ENCODE data around the gene GOLGA7B.
"Not testable (repeated sequence)": the region's sequence is repeated elsewhere in the genome, so short reads cannot be mapped to it uniquely, and the experiment has no call there.

Gene GOLGA7B

DNA sequence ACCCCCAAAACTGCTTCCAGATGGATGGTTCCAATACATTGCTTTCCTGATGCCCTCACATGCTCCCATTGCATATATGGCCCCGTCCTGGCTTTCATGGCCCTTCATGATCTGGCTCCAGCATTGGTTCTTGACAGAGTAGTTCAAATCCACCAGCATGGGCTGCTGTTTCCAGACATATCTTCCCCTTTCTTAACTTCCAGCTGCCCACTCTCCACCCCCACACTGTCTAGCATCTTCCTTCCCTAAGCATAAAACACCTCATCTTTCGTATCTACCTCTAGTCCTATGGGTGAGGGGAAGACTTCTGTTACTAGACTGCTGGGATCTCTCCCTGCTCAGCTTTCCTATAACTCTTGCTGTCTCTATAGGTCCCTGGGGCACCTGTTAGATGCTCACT, 13.2 kb upstream of the GOLGA7B start:
- no peak for DNase-seq

DNA sequence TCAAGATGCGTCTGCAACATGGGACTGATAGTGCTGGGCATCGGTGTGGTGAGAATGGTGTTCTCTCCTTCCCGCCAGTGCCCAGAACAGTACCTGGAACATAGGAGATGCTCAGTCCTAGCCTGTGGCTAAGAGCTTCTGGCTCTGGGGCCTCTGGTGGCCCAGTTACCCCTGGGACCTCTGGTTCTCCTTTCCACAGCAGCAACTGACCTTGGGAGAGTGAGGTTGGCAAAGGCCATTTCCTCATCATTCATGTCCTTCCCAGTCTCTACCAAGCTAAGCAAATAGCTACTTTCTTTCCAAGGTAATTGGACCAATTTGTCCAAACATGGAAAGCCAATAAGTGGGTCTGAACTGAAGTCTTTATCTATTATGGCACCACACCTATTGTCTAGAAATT, 11.6 kb upstream of the GOLGA7B start:
- DNase-seq: no peak

DNA sequence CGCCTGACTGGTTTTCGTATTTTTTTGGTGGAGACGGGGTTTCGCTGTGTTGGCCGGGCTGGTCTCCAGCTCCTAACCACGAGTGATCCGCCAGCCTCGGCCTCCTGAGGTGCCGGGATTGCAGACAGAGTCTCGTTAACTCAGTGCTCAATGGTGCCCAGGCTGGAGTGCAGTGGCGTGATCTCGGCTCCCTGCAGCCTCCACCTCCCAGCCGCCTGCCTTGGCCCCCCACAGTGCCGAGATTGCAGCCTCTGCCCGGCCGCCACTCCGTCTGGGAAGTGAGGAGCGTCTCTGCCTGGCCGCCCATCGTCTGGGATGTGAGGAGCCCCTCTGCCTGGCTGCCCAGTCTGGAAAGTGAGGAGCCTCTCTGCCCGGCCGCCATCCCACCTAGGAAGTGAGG, 8.5 kb upstream of the GOLGA7B start:
- not testable (repeated sequence) for DNase-seq

DNA sequence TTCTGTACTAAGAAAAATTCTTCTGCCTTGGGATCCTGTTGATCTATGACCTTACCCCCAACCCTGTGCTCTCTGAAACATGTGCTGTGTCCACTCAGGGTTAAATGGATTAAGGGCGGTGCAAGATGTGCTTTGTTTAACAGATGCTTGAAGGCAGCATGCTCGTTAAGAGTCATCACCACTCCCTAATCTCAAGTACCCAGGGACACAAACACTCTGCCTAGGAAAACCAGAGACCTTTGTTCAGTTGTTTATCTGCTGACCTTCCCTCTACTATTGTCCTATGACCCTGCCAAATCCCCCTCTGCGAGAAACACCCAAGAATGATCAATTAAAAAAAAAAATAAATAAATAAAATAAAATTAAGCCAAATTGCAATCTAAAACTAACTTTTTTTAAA, 7.5 kb upstream of the GOLGA7B start:
- not testable (repeated sequence) for DNase-seq

DNA sequence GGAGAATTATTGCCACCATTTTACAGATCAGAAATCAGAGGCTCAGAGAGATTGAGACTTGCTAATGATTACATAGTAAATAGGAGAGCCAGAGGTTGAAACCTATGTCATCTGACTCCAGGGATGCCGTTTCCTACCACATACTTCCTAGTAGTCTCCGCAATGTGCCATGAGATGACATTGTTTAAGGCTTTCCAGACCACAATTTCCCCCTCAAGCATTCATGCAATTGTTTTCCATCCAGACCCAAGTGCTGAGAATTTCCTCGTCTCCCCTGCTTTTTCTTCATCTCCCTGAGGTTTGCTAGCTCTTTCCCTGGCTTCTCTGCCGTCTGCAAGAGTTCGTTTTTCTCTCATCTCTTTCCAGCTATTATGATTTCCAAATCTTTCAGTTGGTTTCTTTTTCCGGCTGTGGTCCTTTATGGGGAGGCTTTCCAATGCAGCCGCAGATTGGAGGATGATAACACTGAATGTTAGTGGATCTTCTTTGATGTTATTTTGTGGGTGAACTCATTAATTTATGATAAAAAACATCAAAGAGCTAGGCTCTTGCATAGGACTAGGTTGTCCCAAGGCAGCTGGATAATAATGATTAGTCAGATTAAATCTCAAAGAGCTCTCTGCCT, 6.9 kb upstream of the GOLGA7B start:
- DNase-seq: peak; percentile 34

DNA sequence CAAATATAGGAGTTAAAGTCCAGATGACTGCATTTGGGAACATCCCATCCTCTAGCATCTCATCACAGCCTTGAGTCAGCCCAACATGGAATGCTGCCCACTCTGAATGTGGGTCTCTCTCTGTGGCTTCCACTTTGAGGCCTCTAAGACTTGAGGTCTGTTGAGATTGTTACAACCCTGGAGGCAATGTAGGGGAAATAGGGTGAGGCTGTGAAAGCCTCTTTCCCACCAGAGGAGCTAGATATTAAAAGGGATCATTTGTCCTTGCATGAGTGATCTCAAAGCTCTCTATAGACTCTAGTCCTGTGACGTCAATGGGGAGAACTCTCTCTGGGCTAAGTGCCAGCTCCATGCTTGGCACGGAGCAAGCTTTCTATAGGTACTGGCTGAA, 6.4 kb upstream of the GOLGA7B start:
- peak; percentile 34 for DNase-seq

DNA sequence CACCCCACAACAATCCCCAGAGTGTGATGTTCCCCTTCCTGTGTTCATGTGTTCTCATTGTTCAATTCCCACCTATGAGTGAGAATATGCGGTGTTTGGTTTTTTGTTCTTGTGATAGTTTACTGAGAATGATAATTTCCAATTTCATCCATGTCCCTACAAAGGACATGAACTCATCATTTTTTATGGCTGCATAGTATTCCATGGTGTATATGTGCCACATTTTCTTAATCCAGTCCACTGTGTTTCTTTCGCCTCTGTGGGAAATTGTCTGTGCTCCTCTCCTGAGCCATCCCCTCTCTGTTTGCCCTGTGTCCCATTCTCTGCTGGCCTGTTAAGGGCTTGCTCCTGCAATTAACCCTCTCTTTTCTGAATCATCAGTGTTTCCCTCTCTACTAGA, 5.7 kb upstream of the GOLGA7B start:
- not testable (repeated sequence) for DNase-seq

DNA sequence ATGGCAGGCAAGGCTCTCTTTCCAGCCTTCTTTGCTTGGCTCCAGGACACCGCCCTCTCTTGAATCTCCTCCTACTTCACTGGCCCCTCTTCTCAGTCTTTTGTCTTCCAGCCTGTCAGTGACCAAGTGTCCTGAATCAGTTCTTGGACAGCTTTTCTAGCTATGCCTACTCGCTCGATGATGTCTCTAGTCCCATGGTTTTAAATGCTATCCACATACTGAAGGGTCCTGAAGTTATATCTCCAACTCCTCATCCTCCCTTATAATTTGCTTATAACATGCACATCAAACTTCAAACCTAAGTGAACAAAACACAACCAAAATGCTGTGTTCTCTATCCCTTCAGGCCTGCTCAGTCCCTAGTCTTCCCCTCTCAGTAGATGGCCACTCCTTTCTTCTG, 5.0 kb upstream of the GOLGA7B start:
- DNase-seq: no peak

DNA sequence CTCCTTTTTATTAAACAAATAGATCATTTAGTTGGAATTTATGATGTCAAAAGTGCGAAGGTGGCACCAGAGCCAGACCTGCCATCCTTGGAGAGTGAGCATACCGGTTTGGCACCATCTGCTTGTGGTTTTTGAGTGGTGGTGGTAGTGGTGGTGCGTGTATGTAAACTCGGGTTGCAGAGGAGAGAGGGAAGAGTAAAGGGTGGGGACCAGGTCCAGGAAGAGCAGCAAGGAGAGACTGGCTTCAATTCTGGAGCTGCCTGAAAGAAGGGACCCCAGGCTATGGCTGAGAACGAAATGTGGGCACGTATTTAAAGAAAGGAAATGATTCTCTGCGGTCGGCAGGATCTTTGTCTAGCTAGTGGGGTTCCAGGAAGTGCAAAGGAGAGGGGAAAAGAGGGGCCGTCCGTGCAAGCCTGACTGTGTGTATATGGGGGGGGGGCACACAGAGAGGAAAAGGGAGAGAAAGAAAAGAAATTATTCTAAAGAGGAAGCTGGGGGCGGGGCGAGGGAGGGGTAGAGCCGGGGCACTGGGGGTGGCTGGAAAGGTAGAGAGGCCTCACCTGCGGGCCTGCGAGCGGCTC, 448 bp upstream of the GOLGA7B start:
- DNase-seq: no peak

DNA sequence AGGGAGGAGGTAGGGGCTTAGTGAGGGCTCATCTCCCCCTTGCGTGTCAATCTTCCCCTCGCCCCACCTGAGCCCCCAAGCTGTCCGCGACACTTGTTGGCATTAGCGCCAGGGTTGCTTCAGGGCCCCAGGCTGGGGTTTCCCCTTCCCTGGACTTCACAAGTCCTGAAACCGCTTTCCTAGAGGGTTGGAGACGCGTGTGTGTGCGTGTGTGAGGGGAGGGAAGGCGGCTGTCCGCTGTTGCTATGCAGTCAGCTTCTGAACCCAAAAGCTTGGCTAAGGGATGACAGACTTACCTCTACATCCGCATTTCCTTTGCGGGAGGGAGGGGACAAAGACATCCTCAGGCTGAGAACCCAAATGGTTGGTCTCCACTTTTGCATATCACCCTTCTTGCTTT, 803 bp downstream of the GOLGA7B start:
- DNase-seq: no peak

DNA sequence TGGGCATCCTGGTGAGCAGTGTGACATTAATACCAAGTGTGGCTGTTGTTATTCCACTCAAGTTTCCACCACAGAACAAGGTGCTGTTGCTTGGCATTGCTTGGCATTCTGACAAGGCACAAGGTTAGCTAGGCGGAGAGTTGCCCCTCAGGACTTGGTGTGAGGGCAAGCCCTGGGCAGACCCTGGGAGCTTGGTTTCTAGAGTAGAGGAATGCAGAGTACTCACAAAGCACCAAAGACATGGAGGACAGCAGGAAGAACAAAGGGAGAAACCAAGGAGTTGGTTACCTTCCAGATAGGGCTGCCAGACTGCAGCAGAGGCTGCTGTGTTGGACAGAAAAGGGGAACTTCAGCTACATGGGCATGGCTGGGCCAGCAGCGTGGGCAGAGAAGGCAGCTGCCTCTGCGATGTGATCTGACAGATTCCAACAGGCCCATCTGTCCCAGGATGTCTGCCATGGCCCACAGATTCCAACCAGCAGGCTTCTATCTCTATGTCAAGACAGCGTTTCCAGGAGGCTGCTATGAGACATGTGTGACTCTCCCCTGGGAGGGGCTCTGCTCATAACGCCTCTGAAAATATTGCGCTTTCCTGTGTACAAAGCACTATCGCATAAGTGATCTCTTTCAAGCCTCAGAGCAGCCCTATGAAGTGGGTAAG, 1.8 kb downstream of the GOLGA7B start:
- no peak for DNase-seq

DNA sequence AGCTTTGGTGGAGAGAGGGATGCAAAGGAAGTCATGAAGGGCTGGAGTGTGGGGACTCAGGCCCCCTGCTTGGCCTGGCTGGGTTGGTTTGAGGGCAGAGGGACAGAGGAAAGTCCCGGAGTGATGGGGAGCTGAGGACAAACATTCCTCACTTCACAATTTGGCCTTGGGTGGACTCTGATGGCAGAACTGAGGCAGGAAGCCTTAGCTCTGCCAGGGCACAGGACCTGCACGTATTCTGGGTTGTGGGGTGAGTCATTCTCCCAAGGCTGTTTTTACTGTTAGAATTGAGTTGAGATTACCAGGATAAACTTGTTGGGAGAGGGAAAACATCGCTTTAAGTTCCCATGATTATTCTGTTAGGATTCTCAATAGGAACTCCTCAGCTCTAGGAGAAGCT, 2.6 kb downstream of the GOLGA7B start:
- no peak for DNase-seq

DNA sequence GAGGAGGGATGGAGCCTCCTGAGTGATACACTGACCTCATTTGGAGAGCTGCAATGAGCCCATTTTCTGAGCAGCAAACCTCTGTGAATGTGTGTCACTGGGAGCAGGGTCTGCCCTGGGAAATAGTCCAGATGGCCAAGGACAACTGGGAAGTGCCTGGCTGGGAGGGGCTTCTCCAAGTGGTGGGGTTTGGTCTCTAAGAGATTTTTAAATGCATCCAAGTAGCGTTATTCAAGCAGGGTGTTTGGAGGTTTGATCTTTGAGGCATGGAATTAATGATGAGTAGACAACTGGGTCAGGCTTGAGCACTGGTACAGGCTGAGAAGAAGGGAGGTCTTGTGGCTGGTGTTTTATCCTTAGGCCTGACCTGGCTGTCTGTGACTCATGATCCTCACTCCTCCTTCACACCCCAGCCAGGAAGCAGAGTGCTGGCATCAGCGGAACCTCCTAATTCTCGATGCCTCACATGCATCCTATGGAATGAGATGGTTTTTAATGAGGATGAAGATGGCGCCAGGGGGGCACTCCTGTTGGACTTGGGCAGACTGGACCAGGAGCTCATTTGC, 3.3 kb downstream of the GOLGA7B start:
- no peak for DNase-seq

DNA sequence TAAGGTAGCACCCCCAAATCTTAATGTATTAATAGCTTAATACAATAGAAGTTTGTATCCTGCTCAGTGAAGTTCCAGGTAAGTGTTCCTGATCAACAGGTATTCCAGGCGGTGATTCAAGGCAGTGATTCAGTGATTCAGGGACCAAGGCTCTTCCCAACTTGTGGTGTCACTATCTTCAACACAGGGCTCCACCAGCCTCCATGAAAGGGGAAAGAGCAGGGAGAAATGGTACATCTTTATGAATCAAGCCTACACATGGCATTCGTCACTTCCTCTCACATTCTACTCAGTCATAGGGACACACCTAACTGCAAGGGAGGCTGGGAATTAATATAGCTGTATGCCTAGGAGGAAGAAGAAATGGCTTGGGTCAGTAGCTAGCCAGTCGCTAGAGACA, 5.1 kb downstream of the GOLGA7B start:
- DNase-seq: no peak

DNA sequence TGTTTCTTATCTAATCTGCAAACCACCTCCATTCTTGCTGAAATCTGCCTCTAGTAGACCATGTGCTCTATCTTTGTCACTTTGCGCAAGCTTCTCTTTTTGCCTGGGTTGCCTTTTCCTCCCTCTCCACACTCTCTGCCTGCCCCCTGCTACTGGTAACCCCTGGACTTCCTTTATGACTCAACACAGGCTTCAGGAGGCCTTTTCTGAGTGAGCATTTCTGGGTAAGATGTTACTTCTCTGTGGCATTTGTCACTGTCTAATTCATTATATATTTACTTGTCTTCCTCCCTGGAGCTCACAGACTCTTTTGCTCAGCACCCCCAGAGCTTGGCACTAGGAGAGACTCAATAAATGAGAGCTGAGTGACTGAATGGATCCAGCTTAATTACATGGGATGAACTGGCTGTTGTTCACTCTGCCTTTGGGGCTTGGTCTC, 8.4 kb downstream of the GOLGA7B start:
- DNase-seq: peak; percentile 47

DNA sequence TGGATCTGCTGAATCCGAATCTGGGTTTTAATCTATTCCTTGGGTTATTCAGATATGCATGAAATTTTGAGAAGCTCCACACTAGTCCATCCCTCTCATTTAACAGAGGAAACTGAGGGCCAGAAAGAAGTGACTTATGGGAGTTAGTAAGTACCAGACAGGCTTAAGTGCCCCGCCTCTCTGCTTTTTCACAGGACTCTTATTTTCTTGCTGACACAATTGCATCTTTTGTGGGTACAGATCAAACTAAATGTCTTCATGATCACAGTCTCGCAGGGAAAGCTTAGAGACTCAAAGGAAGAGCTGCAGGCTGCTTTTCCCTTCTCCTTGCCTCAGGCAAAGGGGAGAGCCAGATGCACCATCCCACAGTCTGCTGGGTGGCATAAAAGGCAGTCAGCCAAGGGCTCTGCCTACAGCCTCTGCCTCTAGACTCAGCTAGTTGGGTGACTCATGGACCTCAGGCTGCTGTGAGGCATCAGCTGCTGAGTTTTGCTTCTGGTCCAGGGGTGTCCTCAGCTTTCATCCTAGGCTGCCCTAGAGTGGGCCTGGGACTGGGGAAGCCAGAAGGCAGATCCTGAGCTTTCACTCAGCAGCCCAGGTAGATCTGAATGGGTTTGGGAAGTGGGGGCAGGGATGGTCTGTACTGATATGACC, 11.6 kb downstream of the GOLGA7B start:
- no peak for DNase-seq

DNA sequence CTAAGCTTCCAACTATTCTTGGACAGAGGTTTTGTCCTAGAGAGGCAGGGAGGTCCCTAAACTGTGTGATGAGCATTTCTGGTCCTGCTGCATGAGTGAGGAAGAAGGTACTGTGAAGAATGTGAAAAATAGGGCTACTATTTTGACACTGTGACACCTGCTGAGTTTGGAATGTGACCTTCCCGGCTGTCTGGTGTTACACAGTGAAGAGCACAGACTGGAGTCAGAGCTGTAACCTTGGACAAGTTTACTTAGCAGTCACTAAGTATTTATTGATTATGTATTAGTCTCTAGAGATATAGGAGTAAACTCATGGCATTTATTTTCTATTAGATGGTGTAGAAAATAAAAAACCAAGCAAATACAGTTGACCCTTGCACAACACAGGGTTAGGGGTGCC, 12.3 kb downstream of the GOLGA7B start:
- no peak for DNase-seq

DNA sequence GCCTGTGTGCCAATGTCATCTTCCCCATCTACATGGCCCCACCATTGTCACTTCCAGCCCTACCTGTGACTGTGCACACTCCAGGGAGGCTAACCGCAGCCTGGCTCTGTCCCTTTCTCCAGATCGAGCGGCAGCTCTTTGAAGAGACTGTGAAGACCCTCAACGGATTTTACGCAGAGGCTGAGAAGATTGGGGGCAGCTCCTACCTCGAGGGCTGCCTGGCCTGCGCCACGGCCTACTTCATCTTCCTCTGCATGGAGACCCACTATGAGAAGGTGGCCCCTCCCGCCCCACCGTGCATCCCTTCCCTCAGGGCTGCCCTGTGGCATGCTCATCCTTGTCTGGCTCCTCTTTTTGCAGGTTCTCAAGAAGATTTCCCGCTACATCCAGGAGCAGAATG, 14.2 kb downstream of the GOLGA7B start:
- no peak for DNase-seq

DNA sequence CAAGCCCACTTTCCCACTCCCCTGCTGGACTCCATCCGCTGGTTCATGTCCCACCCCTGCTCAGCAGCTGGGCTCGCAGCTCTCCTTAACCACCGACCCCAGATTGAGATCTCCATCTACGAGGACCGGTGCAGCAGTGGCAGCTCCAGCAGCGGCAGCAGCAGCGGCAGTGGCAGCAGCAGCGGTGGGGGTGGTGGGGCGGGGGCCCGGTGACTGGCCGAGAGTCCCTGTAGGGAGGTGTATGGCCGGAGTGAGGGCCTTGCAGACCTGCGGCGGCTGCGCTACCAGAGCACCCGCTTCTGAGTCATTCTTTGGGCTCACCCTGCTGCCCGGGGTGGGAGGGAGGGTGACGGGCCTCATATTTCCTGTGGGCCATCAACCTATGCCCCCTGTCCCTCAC, 15.8 kb downstream of the GOLGA7B start:
- no peak for DNase-seq

DNA sequence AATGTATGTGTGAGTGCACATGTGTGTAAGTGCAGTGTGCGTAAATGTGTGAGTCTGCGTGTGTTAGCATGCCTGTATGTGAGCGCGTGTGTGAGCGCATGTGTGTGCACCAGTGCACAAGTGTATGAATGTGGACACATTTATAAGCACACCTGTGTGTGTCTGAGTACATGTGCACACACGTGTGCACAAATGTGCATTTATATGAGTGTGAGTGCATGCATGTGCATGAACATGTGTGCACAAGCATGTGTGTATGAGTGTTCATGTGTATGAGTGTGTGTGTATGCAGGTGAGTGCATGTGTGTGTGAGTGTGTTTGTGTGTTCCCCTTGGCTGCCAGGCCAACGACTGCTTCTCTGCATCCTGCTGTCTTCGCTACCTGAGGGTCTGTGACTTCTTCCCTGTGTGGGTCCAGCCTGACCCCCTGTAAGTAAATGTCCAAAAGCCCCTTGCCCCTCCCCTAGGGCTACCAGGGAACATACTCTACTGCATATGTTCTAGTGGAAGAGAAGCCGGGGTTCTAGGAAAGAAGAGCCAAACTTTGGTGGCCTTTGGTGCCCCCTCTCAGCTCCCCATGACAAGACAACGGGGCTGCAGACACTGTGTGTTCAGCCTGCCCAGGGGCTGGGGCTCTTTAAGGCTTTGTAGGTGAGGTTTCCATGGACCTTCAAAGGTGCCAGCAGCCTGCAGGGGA, 17.0 kb downstream of the GOLGA7B start:
- DNase-seq: no peak

DNA sequence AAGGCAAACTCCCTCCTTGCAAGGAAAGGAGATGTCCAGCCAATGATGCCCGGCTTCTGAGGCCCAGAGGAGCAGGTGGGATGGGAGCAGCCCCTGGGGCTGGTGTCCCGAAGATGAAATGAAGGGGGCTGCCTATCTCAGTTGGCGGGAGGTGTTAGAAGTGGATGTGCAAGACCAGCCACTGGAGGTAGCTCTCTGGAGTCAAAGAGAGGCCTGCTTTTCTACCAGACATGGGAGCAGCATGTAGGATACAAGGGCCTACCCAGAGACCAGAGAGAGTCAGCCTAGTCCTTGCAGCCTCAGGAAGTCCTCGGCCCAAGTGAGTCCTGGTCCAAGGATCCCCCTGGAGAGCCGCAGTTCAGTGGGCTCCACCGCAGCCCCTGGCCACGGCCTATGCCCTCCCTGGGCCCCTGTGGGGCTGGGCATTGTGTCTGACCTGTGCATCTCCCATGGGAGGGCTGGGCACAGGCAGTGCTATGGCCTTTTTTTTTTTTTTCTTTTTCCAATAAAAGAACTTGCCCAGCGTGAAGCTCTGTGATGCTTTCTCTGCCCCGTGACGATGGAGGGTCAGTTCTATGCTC, 17.7 kb downstream of the GOLGA7B start:
- no peak for DNase-seq

DNA sequence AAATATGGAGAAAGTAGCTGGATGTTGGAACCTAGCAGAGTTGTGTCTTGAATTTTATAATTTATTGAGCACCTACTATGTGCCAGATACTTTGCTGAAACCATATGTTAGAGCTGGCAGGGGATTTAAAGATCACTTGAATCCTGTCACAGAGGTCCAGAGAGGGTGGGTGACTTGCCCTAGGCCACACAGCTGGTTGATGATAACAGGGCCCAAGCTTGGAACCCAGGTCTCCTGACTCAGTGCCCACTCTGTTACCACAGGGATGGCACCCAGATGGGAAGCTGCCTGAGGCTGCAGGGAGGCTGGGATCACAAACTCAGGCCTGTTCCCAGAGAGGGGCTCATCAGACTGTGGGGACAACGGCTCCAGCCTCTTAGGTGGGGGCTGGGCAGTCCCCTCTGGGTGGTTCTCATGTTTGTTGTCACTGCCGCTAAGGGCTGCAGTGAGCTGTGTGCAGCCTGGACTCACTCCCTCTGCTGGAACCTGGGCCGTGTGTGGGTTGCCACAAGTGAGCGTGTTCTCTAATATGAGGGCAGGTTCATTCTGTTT, 18.6 kb downstream of the GOLGA7B start:
- DNase-seq: no peak
